SK-N-MC (cell line): ENCODE data around the gene LRRC28.

ENCODE experiments used
- DNase-seq: peaks from one replicate; pipeline ENCODE4 v3.0.0-alpha.2; 2011; ENCODE audit warnings: low read depth, low spot score
- H3K27ac ChIP-seq: fragments of 200-600 bp; sonication (generic); 2 replicates; pipeline ENCODE4 v1.5.1; 2016; ENCODE audit warnings: mixed run types
- H3K36me3 ChIP-seq: fragments of 200-600 bp; sonication (generic); 2 replicates; pipeline ENCODE4 v1.6.1; 2017; ENCODE audit warnings: antibody characterized with exemption, low read length, mixed read lengths; ENCODE audit not compliant: insufficient read depth
- H3K4me3 ChIP-seq: fragments of 200-600 bp; sonication (generic); 2 replicates; pipeline ENCODE4 v1.5.1; 2016
- H3K9ac ChIP-seq: fragments of 200-600 bp; sonication (generic); 2 replicates; pipeline ENCODE4 v1.8.0; 2017; ENCODE audit warnings: mixed run types, mixed read lengths; ENCODE audit not compliant: insufficient read length
- H3K9me3 ChIP-seq: fragments of 200-600 bp; sonication (generic); 2 replicates; pipeline ENCODE4 v1.6.1; 2017; ENCODE audit warnings: low read depth, mild to moderate bottlenecking, antibody characterized with exemption, low read length, moderate library complexity, mixed read lengths
- EZH2 ChIP-seq: fragments of 200-600 bp; sonication (generic); IDR thresholded peaks from one replicate; pipeline ENCODE4 v1.6.1; 2017; ENCODE audit warnings: antibody characterized with exemption
- FOXP2 ChIP-seq: optimal IDR thresholded peaks from 2 replicates; pipeline ENCODE3; 2011; ENCODE audit warnings: mild to moderate bottlenecking, moderate library complexity; ENCODE audit not compliant: insufficient read depth; ENCODE audit errors: extremely low read length, control extremely low read depth
- POLR2AphosphoS5 ChIP-seq: IDR thresholded peaks from 2 replicates; pipeline ENCODE4 v1.6.1; 2012; ENCODE audit warnings: mild to moderate bottlenecking, low read depth, low read length, borderline replicate concordance

The LRRC28 gene

GRCh38 chr15:99424978-99425656 is 173.8 kb downstream of the LRRC28 start:
- H3K9ac ChIP-seq, result no peak overlapping the region
- H3K27ac ChIP-seq, result no peak overlapping the region
- TF ChIP-seq POLR2AphosphoS5 (no peak), EZH2 (no peak), FOXP2 (no peak)
- no peak for DNase-seq
- H3K9me3 ChIP-seq, result no peaks in the 10 kb centered on the region
- H3K36me3 ChIP-seq, result no peaks in the 10 kb centered on the region
- no peak overlapping the region for H3K4me3 ChIP-seq

DNA sequence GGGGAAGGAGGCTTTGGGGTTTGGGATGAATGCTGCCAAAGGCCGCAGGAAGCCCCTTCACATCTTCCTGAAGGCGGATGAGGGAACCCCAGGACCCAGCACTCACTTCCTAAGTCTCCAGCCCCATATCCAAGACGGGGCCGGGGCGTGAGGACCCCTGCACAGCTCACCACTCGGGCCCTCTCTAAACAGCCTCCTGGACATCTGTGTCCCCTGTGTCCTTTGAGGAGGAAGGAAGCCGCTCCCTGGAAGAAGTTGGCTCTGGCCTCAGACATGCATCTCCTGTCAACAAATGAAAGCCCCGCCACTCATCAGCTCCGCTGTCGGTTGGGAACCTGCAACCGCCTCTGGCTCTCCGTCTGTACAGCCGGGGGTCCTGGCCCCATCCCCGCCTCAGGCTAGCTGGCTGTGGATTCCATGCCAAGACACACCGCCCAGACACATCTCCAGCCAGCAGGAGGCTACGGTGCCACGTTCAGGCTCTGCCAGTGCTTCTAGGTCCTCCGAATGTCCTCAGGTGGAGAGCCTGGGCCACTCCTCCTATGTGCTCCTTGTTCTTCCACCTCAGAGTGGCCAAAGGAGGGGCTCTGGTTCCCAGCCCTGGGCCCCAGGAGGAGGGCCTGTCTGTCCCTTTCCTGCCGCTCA is 174.5 kb downstream of the LRRC28 start:
- no peaks in the 10 kb centered on the region for H3K36me3 ChIP-seq
- no peak for DNase-seq
- no peak overlapping the region for H3K27ac ChIP-seq
- no peak for TF ChIP-seq FOXP2
- no peak for TF ChIP-seq EZH2
- no peak for TF ChIP-seq POLR2AphosphoS5
- no peak overlapping the region for H3K9ac ChIP-seq
- no peaks in the 10 kb centered on the region for H3K9me3 ChIP-seq
- no peak overlapping the region for H3K4me3 ChIP-seq

GRCh38 chr15:99426431-99427105 is 175.3 kb downstream of the LRRC28 start:
- no peaks in the 10 kb centered on the region for H3K36me3 ChIP-seq
- DNase-seq, result no peak
- no peak overlapping the region for H3K27ac ChIP-seq
- H3K9me3 ChIP-seq, result no peaks in the 10 kb centered on the region
- H3K9ac ChIP-seq, result no peak overlapping the region
- TF ChIP-seq EZH2, result no peak
- TF ChIP-seq POLR2AphosphoS5, result no peak
- TF ChIP-seq FOXP2, result no peak
- H3K4me3 ChIP-seq, result no peak overlapping the region

DNA sequence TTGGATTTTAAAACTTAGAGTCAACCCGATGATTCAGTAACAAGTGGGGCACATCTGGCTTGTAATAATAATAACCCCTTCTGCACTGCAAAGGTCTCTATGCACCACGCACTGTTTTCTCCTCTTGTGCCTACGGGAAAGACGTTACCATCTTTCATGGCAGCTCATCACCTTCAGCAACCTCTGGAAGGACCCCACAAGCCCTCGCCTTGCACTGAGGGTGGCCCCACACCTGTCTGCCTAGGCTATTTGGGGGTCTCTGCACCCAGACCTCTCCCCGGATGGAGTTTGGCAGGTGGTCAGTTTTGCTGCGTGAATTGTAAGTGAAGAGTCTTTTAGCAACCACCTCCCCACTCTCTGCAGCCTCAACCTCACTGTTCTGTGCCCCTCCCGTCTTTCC is 175.9 kb downstream of the LRRC28 start:
- H3K27ac ChIP-seq, result no peak overlapping the region
- TF ChIP-seq FOXP2 (no peak), EZH2 (no peak), POLR2AphosphoS5 (no peak)
- H3K4me3 ChIP-seq, result no peak overlapping the region
- H3K9me3 ChIP-seq, result no peaks in the 10 kb centered on the region
- H3K9ac ChIP-seq, result no peak overlapping the region
- DNase-seq, result no peak
- H3K36me3 ChIP-seq, result no peaks in the 10 kb centered on the region

DNA sequence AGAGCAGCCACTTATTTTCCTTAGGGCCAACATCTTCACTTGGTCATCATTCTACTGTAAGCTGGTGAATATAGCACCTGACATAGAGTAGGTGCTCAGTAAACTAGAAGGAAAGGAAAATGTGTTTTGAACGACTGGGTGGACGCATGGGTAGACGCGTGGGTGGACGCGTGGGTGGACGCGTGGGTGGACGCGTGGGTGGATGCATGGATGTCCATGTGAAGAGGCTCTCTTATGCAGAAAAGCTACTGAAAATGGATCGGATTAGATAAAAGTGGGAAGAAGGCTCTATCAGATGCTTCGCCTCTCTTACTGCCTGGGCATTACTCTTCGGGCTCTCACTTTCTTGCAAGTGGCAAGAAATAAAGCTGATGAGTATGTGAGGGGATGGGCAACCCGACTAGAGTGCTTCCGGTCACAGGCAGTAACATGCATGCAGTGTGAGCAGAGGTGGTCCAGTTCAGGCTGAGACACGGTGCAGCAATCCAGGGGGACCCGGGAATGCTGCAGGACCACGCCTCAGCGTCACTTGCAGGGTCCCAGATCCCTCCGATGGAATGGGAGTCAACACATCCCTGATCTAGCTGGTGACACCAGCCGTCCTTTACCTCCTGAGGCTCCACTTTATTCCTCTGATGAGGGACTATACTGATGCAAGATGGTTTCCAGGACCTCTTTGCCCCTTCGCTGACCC is 176.5 kb downstream of the LRRC28 start:
- H3K9ac ChIP-seq, result no peak overlapping the region
- no peaks in the 10 kb centered on the region for H3K36me3 ChIP-seq
- no peak for DNase-seq
- TF ChIP-seq FOXP2, result no peak
- no peak for TF ChIP-seq EZH2
- no peak for TF ChIP-seq POLR2AphosphoS5
- no peak overlapping the region for H3K27ac ChIP-seq
- no peak overlapping the region for H3K4me3 ChIP-seq
- H3K9me3 ChIP-seq, result no peaks in the 10 kb centered on the region

DNA sequence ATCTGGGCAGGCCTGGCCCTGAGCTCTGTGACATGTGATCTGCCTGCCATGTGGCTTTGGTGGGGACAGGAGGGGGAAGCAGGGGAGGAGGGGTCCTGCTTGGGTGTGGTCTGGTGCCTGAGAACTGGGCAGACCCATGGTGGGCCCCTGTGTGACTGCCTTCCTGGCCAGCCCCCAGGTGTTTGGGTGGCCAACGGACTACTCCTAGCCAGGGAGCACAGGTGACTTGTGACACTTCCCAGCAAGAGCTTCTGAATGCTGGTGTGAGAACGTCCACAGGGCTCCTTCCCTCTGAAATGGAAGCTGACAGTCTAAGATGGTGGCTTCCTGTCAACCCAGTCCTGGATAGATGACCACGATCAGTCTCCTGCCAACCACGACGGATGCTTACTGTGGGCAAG is 178.4 kb downstream of the LRRC28 start:
- Histone ChIP-seq H3K36me3 (no peaks in the 10 kb centered on the region), H3K9ac (no peak overlapping the region), H3K27ac (no peak overlapping the region), H3K4me3 (no peak overlapping the region), H3K9me3 (no peaks in the 10 kb centered on the region)
- DNase-seq, result no peak
- TF ChIP-seq POLR2AphosphoS5, result no peak

- DNase-seq, result no peak
- no peak overlapping the region for H3K27ac ChIP-seq
- H3K36me3 ChIP-seq, result no peaks in the 10 kb centered on the region
These were observed 179.7 kb downstream of the LRRC28 start for GRCh38 chr15:99430881-99431401.

DNA sequence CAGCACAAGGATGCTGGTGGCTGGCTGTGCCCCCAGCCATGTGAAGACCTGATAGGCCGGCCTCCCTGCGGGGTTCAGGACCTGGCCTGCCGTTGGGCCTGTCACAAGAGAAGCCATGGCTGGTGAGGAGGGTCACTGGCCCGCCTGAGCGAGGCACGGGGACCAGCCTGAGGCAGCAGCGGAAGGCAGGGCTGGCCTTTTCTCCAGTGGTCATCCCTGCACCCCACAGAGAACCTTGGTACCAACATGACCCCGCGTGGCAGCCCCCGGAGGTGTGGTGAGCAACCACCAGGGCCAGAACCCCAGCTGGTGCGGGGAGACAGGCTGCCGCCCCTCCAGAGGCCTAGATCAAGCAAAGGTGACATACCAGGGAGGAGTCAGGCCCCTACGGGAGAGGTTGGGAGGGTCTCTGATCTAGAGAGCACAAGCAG is 180.4 kb downstream of the LRRC28 start:
- H3K36me3 ChIP-seq, result no peaks in the 10 kb centered on the region
- no peaks in the 10 kb centered on the region for H3K9me3 ChIP-seq
- TF ChIP-seq FOXP2 (no peak), POLR2AphosphoS5 (no peak), EZH2 (no peak)
- DNase-seq, result no peak
- H3K9ac ChIP-seq, result no peak overlapping the region
- no peak overlapping the region for H3K27ac ChIP-seq
- no peak overlapping the region for H3K4me3 ChIP-seq

More at GRCh38 chr15:99430881-99431401, 179.7 kb downstream of the LRRC28 start:
- TF ChIP-seq POLR2AphosphoS5 (no peak), EZH2 (no peak), FOXP2 (no peak)
- Histone ChIP-seq H3K9ac (no peak overlapping the region), H3K9me3 (no peaks in the 10 kb centered on the region), H3K4me3 (no peak overlapping the region)
